ENCODE measurements around the gene SPATA24. TPM values are rescaled to one million over a fixed set of nuclear protein-coding genes. Genes with fewer than 3 reads are reported as not detected.

SPATA24 gene
- total RNA-seq, 4 donors from 2014 or later, result 0.85 to 2.2 TPM; not detected in 2

- no peak for TF ChIP-seq CTCF (IDR thresholded peaks at IDR 0.05; ENCODE audit: low read depth)
These were observed 43.5 kb downstream of the SPATA24 start for GRCh38 chr5:139360384-139360783.

- no peak for TF ChIP-seq CTCF (IDR thresholded peaks at IDR 0.05; ENCODE audit: low read depth)
These were observed 45.8 kb downstream of the SPATA24 start for GRCh38 chr5:139358064-139358463.

- TF ChIP-seq CTCF (IDR thresholded peaks at IDR 0.05; ENCODE audit: low read depth), result no peak
These were observed 49.7 kb downstream of the SPATA24 start for GRCh38 chr5:139354186-139354585.

Small RNAs within 50 kb of the gene (small RNA-seq; reads per million reads assigned to genes)
- gene RNU5B-4P, result not detected

Other genes starting within 250 kb of the SPATA24 start
- 10 to 100 TPM; 29.7 to 52.9 (median 44.8) TPM for gene SIL1, start 205.7 kb downstream of the SPATA24 start, total RNA-seq
- gene MATR3, start 110.3 kb downstream of the SPATA24 start, total RNA-seq, result 100 to 1,000 TPM; 220 to 244 (median 234) TPM
- gene PAIP2, start 62.2 kb downstream of the SPATA24 start, total RNA-seq, result 100 to 1,000 TPM in 1 of 4 donors, 10 to 100 TPM in 3; 84.3 to 124 (median 87.2) TPM
- not detected for gene SLC23A1, start 20.8 kb downstream of the SPATA24 start, total RNA-seq
- gene MZB1, start 14.2 kb downstream of the SPATA24 start, total RNA-seq, result 1 to 10 TPM in 1 of 4 donors, not detected in 3; 2.1 TPM
- gene PROB1, start 9.0 kb downstream of the SPATA24 start, total RNA-seq, result under 1 TPM; 0.16 to 0.75 (median 0.28) TPM
- 1 to 10 TPM; 3.8 to 9.0 (median 4.4) TPM for gene DNAJC18, start 35.4 kb upstream of the SPATA24 start, total RNA-seq
- gene ECSCR, start 58.7 kb upstream of the SPATA24 start, total RNA-seq, result 10 to 100 TPM; 10.0 to 25.4 (median 19.0) TPM
- gene SMIM33, start 66.9 kb upstream of the SPATA24 start, total RNA-seq, result not detected
- 10 to 100 TPM; 17.6 to 42.8 (median 31.8) TPM for gene STING1, start 78.7 kb upstream of the SPATA24 start, total RNA-seq
- 10 to 100 TPM; 55.9 to 63.7 (median 58.5) TPM for gene UBE2D2, start 157.2 kb upstream of the SPATA24 start, total RNA-seq
- 10 to 100 TPM; 19.1 to 68.4 (median 45.7) TPM for gene CXXC5, start 244.3 kb upstream of the SPATA24 start, total RNA-seq

Measured in subcutaneous adipose tissue (tissue), 4 donors.